ENCODE measurements around the gene DTNA.

Gene DTNA

DNA sequence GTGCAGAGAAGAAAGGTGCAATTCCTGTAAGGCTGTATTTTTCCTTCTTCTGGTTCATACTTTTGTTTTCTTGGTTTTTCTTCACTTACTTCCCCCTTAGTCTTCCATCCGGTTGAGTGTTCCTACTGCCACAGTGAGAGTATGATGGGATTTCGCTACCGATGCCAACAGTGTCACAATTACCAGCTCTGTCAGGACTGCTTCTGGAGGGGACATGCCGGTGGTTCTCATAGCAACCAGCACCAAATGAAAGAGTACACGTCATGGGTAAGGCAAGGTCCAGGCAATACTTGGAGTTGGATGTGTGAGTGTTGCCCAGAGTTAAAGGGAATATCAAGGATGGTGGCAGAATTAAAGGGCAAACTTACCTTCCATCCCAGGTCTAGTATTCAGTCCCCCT lies 108.0 kb downstream of the DTNA start:
- no peaks in the 10 kb centered on the region for H3K9me3 ChIP-seq (ENCODE audit: insufficient read depth, low read length, severe bottlenecking)
- TF ChIP-seq EZH2 (IDR thresholded peaks at IDR 0.05; ENCODE audit: borderline replicate concordance, low read depth, low read length, severe bottlenecking): no peak
- H3K36me3 ChIP-seq (ENCODE audit: insufficient read depth, low read length): no peaks in the 10 kb centered on the region
- no peaks in the 10 kb centered on the region for H3K79me2 ChIP-seq (ENCODE audit: insufficient read depth, low read length)
- DNase-seq: no peak
- peaks cover 4% of the 10 kb centered on the region for H3K27me3 ChIP-seq (ENCODE audit: insufficient read depth, low read length, poor library complexity)
- no peak overlapping the region for H3K4me2 ChIP-seq (ENCODE audit: insufficient read depth, low read length)
- no peak overlapping the region for H3K4me3 ChIP-seq (ENCODE audit: low read depth in 1 of 2, low read length in 2 of 2)
- no peaks in the 10 kb centered on the region for H3K4me1 ChIP-seq (ENCODE audit: insufficient read depth, low read length)
- no peak overlapping the region for H3K9ac ChIP-seq (ENCODE audit: low read depth, low read length)
- no peak for ATAC-seq (ENCODE audit: insufficient read depth, low read depth)
- no peak overlapping the region for H2AFZ ChIP-seq (ENCODE audit: low read depth, low read length)
- no peak overlapping the region for H3K27ac ChIP-seq (ENCODE audit: low read length)
- H4K20me1 ChIP-seq (ENCODE audit: insufficient read depth, low read length): no peaks in the 10 kb centered on the region

DNA sequence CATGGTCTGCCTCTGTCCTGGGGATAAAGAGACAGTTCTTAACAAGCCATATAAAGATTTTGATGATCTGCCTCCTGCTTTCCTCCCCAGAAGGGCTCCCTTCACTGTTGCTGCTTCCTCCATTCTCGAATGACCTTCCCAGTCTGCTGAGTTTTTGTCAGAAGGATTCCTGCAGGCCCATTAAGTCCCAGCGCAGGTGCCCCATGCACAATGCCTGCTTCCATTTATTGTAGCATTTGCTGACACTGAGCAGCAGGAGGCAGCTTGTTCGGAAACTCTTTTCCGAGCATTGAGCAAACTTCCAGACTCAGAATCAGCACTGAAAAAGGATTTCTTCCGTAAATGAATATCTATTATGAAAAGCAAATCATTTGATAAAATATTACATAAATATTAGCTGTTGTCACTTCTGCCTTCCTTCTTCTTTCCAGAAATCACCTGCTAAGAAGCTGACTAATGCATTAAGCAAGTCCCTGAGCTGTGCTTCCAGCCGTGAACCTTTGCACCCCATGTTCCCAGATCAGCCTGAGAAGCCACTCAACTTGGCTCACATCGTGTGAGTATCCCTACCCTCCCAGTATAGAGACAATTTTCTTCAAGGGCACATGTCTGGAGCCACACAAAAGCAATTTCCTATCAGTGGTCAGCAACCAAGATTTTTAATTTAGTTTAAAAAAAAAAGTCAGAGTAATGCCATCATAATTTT lies 110.4 kb downstream of the DTNA start:
- Histone ChIP-seq H3K9me3 (ENCODE audit: insufficient read depth, low read length, severe bottlenecking) (no peaks in the 10 kb centered on the region), H3K27me3 (ENCODE audit: insufficient read depth, low read length, poor library complexity) (peaks cover 4% of the 10 kb centered on the region), H2AFZ (ENCODE audit: low read depth, low read length) (no peak overlapping the region), H3K27ac (ENCODE audit: low read length) (no peak overlapping the region), H3K4me2 (ENCODE audit: insufficient read depth, low read length) (no peak overlapping the region), H3K36me3 (ENCODE audit: insufficient read depth, low read length) (no peaks in the 10 kb centered on the region), H4K20me1 (ENCODE audit: insufficient read depth, low read length) (no peaks in the 10 kb centered on the region), H3K4me3 (ENCODE audit: low read depth in 1 of 2, low read length in 2 of 2) (no peak overlapping the region), H3K9ac (ENCODE audit: low read depth, low read length) (no peak overlapping the region), H3K4me1 (ENCODE audit: insufficient read depth, low read length) (no peaks in the 10 kb centered on the region), H3K79me2 (ENCODE audit: insufficient read depth, low read length) (no peaks in the 10 kb centered on the region)
- no peak for TF ChIP-seq EZH2 (IDR thresholded peaks at IDR 0.05; ENCODE audit: borderline replicate concordance, low read depth, low read length, severe bottlenecking)
- TF ChIP-seq, protein P1, sequence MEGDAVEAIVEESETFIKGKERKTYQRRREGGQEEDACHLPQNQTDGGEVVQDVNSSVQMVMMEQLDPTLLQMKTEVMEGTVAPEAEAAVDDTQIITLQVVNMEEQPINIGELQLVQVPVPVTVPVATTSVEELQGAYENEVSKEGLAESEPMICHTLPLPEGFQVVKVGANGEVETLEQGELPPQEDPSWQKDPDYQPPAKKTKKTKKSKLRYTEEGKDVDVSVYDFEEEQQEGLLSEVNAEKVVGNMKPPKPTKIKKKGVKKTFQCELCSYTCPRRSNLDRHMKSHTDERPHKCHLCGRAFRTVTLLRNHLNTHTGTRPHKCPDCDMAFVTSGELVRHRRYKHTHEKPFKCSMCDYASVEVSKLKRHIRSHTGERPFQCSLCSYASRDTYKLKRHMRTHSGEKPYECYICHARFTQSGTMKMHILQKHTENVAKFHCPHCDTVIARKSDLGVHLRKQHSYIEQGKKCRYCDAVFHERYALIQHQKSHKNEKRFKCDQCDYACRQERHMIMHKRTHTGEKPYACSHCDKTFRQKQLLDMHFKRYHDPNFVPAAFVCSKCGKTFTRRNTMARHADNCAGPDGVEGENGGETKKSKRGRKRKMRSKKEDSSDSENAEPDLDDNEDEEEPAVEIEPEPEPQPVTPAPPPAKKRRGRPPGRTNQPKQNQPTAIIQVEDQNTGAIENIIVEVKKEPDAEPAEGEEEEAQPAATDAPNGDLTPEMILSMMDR (IDR thresholded peaks at IDR 0.05; ENCODE audit: borderline replicate concordance, extremely low read depth, low read length, poor library complexity, severe bottlenecking): no peak
- DNase-seq (no peak), ATAC-seq (ENCODE audit: insufficient read depth, low read depth) (no peak)

DNA sequence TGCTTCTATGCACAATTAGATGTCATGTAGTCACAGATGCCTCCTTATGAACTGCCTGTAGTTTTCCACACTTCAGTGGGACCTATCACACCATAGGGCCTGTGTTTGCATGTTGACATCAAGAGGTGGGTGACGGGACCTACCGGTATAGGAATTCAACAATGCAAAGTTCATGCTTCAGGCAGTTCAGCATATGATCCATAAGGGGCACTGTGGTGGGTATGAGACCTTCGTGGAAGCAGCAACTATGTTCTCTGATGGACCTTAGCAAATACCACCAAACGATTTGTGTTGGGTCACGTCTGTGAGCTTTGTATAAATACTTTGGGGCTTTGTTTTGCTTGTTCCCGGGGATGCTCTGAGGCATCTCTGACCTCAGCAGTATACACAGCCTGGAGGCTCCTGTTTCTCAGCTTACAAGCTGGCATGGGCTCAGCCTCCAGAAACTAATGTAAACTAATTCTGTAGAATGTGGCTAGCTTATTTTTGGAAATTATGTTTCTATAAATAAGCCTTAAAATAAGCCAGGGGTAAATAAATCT lies 111.6 kb downstream of the DTNA start:
- H3K4me1 ChIP-seq (ENCODE audit: insufficient read depth, low read length): no peaks in the 10 kb centered on the region
- TF ChIP-seq EZH2 (IDR thresholded peaks at IDR 0.05; ENCODE audit: borderline replicate concordance, low read depth, low read length, severe bottlenecking): no peak
- TF ChIP-seq, protein P1 (IDR thresholded peaks at IDR 0.05; ENCODE audit: borderline replicate concordance, extremely low read depth, low read length, poor library complexity, severe bottlenecking): peak; percentile 40
- no peak overlapping the region for H3K9ac ChIP-seq (ENCODE audit: low read depth, low read length)
- H3K4me3 ChIP-seq (ENCODE audit: low read depth in 1 of 2, low read length in 2 of 2): no peak overlapping the region
- H2AFZ ChIP-seq (ENCODE audit: low read depth, low read length): no peak overlapping the region
- H3K9me3 ChIP-seq (ENCODE audit: insufficient read depth, low read length, severe bottlenecking): no peaks in the 10 kb centered on the region
- no peak overlapping the region for H3K4me2 ChIP-seq (ENCODE audit: insufficient read depth, low read length)
- H3K27ac ChIP-seq (ENCODE audit: low read length): no peak overlapping the region
- H4K20me1 ChIP-seq (ENCODE audit: insufficient read depth, low read length): no peaks in the 10 kb centered on the region
- peak; percentile 66; the same call in 2 of the 3 replicates for ATAC-seq (ENCODE audit: insufficient read depth, low read depth)
- no peaks in the 10 kb centered on the region for H3K36me3 ChIP-seq (ENCODE audit: insufficient read depth, low read length)
- no peaks in the 10 kb centered on the region for H3K79me2 ChIP-seq (ENCODE audit: insufficient read depth, low read length)
- H3K27me3 ChIP-seq (ENCODE audit: insufficient read depth, low read length, poor library complexity): peaks cover 7% of the 10 kb centered on the region
- DNase-seq: no peak

DNA sequence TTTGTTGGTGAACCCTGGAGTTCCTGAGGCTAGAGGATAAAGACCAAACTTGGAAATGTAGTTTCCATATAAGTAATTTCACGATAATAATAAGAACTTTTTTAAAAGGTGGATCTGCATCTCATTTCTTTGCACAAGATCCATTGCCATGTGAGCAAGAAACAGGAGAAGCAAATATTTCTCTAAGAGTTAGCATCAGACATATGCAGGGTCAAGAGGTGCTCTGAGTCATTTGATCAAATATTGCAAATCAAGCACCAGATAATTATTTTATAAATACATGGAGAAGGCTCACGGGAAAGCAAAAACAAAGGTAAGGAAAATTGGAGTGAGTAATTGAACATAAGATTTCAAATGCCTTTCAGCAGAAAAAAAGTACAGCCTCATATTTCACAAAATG lies 118.0 kb downstream of the DTNA start:
- DNase-seq (no peak), ATAC-seq (ENCODE audit: insufficient read depth, low read depth) (no peak)
- H3K4me2 ChIP-seq (ENCODE audit: insufficient read depth, low read length): no peak overlapping the region
- no peak for TF ChIP-seq EZH2 (IDR thresholded peaks at IDR 0.05; ENCODE audit: borderline replicate concordance, low read depth, low read length, severe bottlenecking)
- TF ChIP-seq, protein P1 (IDR thresholded peaks at IDR 0.05; ENCODE audit: borderline replicate concordance, extremely low read depth, low read length, poor library complexity, severe bottlenecking): no peak
- H3K79me2 ChIP-seq (ENCODE audit: insufficient read depth, low read length): no peaks in the 10 kb centered on the region
- H2AFZ ChIP-seq (ENCODE audit: low read depth, low read length): no peak overlapping the region
- H3K9me3 ChIP-seq (ENCODE audit: insufficient read depth, low read length, severe bottlenecking): no peaks in the 10 kb centered on the region
- H3K27me3 ChIP-seq (ENCODE audit: insufficient read depth, low read length, poor library complexity): peaks cover 3% of the 10 kb centered on the region
- H3K36me3 ChIP-seq (ENCODE audit: insufficient read depth, low read length): no peaks in the 10 kb centered on the region
- H3K9ac ChIP-seq (ENCODE audit: low read depth, low read length): no peak overlapping the region
- H4K20me1 ChIP-seq (ENCODE audit: insufficient read depth, low read length): no peaks in the 10 kb centered on the region
- H3K4me1 ChIP-seq (ENCODE audit: insufficient read depth, low read length): no peaks in the 10 kb centered on the region
- H3K4me3 ChIP-seq (ENCODE audit: low read depth in 1 of 2, low read length in 2 of 2): no peak overlapping the region
- no peak overlapping the region for H3K27ac ChIP-seq (ENCODE audit: low read length)

All from DND-41 (cell line).